Left renal cortex interstitium (tissue), 4 donors: ENCODE measurements around the gene GGTA1. TPM values are rescaled to one million over a fixed set of nuclear protein-coding genes. Genes with fewer than 3 reads are reported as not detected.
"Not testable (repeated sequence)": the region's sequence is repeated elsewhere in the genome, so short reads cannot be mapped to it uniquely, and the experiment has no call there.

ENCODE experiments used
- DNase-seq, 4 donors: peaks; one replicate each; pipeline ENCODE4 v3.0.0-alpha.2; 2013; ENCODE audit warnings: low read depth in 4 of 4, low spot score in 2 of 4, missing footprints in 1 of 4
- polyA plus RNA-seq, 4 donors: library from polyadenylated mRNA; unstranded; fragments of 120-200 nt; gene quantifications; one replicate each; pipeline ENCODE4 v1.2.1, GENCODE V29; 2013; ENCODE audit not compliant: insufficient read length in 4 of 4

GGTA1 gene
- polyA plus RNA-seq = 1 to 10 TPM; 3.5 to 7.2 (median 5.6) TPM

GRCh38 chr9:121499427-121500164, at the start of gene GGTA1:
Gene GGTA1, minus strand, starts transcription at chr9:121499844. Its CDS starts 31,922 bp downstream, at chr9:121467922.
- DNase-seq = peak in 1 of 4 donors; percentile 65

- no peak for DNase-seq
Measured at GRCh38 chr9:121548666-121549065, 49.0 kb upstream of the GGTA1 start.

GRCh38 chr9:121545875-121546423, 46.3 kb upstream of the GGTA1 start:
- DNase-seq = peak in 3 of 4 donors; percentile 82 to 92 (median 87)

DNA sequence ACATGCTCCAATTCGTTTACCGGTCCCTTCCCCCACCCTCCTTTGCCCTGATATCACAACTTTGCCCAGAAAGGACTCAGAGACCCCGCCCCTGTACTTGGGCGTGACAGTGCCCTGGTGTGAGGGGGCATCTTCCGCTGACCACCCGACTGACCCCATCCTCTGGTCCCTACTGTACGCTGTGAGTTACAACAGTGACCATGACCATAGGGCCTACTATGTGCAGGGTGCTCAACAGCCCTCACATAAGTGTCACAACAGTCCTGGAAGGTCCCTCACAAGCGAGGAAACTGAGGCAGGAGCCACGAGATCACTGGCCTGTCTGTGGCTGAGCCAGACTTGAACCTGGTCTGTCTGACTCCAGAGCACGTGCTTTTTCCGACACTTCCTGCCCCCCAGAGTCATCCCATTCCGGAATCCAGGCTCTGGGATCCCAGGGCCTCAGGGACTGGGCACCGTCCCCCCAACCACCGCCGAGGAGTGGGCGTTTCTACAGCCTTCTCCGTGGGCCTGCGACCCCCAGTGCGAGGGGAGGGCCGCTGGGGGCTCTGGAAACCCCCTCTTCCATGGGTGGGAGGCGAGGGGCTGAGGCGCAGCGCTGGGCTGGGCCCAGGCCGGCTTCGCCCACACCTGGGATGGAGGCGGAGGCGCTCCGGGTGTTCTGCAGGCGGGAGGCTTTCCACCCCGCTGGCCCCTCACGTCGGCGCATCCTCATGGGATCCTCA, 45.7 kb upstream of the GGTA1 start:
- no peak for DNase-seq

GRCh38 chr9:121542025-121542424, 42.4 kb upstream of the GGTA1 start:
- DNase-seq = no peak

- no peak for DNase-seq
Measured at GRCh38 chr9:121541256-121541655, 41.6 kb upstream of the GGTA1 start.

DNA sequence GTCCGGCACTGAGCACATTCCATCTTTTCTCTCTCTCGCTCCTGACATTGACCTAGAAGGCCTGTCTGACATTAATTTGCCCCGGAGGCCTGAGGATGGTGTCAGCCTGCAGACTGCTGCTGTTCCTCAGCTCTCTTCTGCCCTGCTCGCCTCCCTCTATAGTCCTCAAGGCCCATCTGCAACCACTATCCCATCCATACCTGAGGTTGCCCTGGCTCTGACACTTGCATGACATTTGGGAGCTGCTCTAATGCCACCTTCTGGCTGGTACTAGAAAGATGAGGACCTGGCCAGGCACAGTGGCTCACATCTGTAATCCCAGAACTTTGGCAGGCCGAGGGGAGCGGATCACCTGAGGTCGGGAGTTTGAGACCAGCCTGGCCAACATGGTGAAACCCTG, 38.6 kb upstream of the GGTA1 start:
- no peak for DNase-seq

- DNase-seq = no peak
Measured at GRCh38 chr9:121537283-121537682, 37.6 kb upstream of the GGTA1 start.

- DNase-seq = no peak
Measured at GRCh38 chr9:121532881-121533280, 33.2 kb upstream of the GGTA1 start.

GRCh38 chr9:121529237-121529987, 29.8 kb upstream of the GGTA1 start:
- peak in 2 of 4 donors; percentile 49 to 63 for DNase-seq

DNA sequence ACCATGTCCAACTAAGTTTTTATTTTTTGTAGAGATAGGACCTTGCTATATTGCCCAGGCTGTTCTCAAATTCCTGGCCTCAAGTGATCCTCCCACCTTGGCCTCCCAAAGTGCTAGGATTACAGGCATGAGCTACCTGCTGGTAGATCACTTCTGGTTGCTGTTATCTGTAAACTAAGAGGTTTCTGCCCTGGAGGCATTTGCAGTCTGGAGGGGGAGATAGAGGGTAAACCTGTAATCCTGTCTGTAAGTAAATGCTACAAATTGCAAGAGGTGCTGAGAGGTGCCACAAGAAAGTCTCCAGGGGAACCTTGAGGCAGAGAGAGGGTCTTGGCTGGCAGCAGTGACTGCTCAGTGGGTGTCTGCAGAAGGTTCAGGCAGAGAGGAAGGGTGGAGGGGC, 29.0 kb upstream of the GGTA1 start:
- no peak for DNase-seq

- DNase-seq = no peak
Measured at GRCh38 chr9:121527371-121527770, 27.7 kb upstream of the GGTA1 start.

- DNase-seq = not testable (repeated sequence)
Measured at GRCh38 chr9:121519688-121520087, 20.0 kb upstream of the GGTA1 start.

DNA sequence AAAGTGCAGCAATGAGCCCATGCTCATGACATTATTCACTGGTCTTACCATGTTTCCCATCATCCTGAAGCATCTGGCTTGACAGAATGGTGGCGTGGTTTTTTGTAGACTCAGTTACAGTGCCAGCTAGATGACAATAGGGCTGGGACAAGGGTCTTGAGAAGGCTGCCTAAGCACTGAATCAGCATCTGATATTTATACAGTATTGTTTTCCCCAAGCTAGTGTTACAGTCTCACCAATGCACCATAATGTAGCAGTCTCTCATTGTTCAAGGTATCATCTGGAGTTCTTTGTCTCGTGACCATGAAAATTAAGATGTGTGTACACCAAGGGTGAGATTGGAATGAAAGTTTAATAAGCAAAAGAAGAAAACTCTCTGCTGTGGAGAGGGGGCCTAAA, 19.0 kb upstream of the GGTA1 start:
- no peak for DNase-seq

- not testable (repeated sequence) for DNase-seq
Measured at GRCh38 chr9:121513166-121513565, 13.5 kb upstream of the GGTA1 start.

GRCh38 chr9:121510766-121511550, 11.3 kb upstream of the GGTA1 start:
- no peak for DNase-seq

- DNase-seq = no peak
Measured at GRCh38 chr9:121509180-121509579, 9.5 kb upstream of the GGTA1 start.

DNA sequence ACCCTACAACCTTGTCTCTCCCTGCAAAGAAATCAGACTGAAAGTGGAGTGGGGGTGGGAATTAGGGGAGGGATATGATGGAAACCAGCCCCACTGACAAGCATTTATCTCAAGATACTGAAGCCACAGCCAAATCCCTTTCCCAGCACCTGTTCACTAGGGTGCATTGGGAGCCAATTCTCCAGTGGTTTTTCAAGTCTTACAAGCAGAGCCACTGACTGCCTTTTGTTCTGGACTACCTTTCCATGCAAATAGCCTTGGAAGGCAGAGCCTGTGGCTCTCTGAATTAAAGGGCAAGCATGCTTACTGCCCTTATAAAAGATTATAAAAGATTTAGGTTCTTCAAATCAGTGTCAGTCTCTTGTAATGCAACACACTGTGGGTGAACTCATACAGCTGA, 8.8 kb upstream of the GGTA1 start:
- no peak for DNase-seq

DNA sequence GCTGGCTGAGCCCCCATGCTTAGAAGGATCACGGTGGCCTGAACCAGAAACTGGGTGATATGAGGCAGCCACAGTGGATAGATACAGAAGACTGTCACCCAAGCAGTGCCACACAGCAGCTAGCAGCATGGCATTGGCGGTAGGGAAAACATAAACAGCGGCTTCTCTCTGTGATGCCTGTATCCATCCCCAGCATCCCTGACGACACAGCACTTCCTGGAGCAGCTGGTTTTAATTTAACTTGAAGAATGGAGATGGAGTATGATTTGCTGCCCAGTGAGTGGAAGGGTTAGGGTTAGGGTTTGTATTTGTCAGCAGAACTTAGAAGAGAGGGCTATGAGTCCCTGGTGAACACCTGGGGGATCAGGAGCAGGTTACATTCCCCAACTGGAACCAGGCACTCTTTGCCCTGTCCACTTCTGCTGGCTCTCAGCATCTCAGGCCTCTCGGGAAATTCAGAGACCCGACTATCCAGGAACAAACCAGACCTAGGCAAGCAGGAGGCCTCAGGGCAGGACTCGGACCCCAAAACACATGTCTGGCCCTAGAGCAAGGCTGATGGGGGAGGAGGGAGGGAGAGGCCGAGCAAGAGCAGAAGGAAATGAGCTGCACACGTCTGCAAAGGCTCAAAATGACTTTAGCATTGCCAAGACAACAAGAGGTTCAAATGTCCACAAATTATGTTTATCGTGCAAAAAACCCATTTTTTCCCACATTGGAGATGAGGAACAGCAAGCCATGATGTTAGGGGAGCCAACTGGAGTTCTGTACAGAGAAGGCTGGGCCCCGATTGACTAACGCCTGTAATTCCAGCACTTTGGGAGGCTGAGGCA, 6.5 kb upstream of the GGTA1 start:
- no peak for DNase-seq
